SK-N-MC (cell line): ENCODE measurements around the gene PTPRM.

ENCODE experiments used
- EZH2 ChIP-seq: fragments of 200-600 bp; sonication (generic); IDR thresholded peaks from one replicate; pipeline ENCODE4 v1.6.1; 2017; ENCODE audit warnings: antibody characterized with exemption
- POLR2AphosphoS5 ChIP-seq: IDR thresholded peaks from 2 replicates; pipeline ENCODE4 v1.6.1; 2012; ENCODE audit warnings: mild to moderate bottlenecking, low read depth, low read length, borderline replicate concordance

DNA sequence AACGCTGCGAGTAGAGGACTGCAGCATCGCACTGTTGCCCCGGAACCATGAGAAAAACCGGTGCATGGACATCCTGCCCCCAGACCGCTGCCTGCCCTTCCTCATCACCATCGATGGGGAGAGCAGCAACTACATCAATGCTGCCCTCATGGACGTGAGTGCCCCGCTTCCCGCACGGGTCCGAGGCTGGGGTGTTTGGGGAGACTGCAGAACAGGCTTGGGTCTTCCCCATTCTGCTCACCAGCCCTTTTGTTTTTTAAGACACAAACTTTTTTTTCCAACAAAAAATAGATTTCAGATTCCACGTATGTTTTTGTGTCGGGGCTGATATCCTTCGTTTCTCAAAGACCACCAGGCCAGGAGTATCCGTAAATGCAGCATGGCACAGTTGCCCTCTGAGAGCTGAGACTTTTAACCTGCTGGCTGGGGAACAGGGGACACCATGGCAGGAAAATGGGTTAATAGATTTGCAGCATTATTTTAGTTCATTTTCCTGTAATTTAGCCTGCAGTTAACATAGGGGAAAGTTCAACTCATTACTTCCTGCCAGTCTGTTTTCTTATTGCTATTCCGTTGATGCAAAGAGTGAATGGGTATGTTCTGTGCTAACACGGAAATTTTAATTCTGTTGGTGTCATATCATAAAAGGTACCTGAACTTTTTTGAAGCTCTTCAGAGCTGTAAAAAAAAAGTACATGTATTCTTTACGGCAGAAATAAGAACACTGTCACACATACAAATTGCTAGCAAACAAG lies 812.2 kb downstream of the PTPRM start:
- no peak for TF ChIP-seq EZH2
- no peak for TF ChIP-seq POLR2AphosphoS5
